ENCODE data around the gene LIN7C. TPM values are rescaled to one million over a fixed set of nuclear protein-coding genes. Genes with fewer than 3 reads are reported as not detected.

The LIN7C gene
- total RNA-seq (ENCODE audit: low replicate concordance): 16.5 and 43.7 TPM in 2 replicates

GRCh38 chr11:27506200-27507182 lies at the start of gene LIN7C:
LIN7C (minus strand) TSS chr11:27506769; CDS start chr11:27506752, 17 bp downstream.

DNA sequence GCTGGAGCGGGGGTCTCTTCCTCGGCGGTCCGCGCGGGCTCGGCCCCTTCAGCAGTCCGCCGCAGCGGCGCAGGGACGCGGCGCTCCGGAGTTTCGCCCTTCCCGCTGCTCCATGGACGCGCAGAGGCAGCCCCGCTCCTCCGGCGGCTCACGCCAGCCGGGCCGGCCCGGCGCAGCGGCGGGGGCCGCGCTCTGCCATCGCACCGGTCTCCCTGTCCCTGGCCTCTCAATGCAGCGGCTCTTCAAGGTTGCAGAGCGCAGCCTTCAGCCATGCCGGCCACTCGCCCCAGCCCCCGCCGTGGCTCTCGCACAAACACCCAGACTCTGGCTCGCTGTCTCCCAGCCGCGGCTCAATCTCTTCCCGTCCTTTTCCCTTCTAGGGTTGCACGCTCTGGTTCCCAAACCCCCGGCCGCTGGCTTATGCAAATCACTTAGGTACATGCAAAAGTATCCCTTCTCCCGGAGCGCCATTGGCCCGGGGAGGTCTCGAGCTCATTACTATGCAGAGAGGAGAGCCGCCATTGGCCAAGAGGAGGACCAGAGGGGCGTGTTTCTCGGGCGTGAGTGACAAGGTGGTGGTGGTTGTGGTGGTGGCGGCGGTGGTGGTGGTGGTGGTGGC lies 34.1 kb downstream of the LIN7C start, which contains the start of gene LGR4:
Gene LGR4, minus strand, starts transcription at position 393 of the 619 bp plus-strand sequence. CDS start 488 bp downstream, outside the sequence.

Other genes starting within 250 kb of the LIN7C start
- 3.1 and 4.4 TPM in 2 replicates for gene CCDC34, start 143.6 kb downstream of the LIN7C start, total RNA-seq (ENCODE audit: low replicate concordance)
- 5.0 and 38.0 TPM in 2 replicates for gene LGR4, start 34.0 kb downstream of the LIN7C start, total RNA-seq (ENCODE audit: low replicate concordance)
- 1.2 and 38.8 TPM in 2 replicates for gene BDNF, start 193.7 kb upstream of the LIN7C start, total RNA-seq (ENCODE audit: low replicate concordance)